Gastroesophageal sphincter (tissue), 4 donors: ENCODE measurements around the gene DMAP1. TPM values are rescaled to one million over a fixed set of nuclear protein-coding genes. Genes with fewer than 3 reads are reported as not detected.

Experiments used
- ATAC-seq: fragments of 150-250 bp; one replicate; pipeline ENCODE4 v1.9.1; 2016; ENCODE audit warnings: mild to moderate bottlenecking, moderate library complexity
- H3K27ac ChIP-seq, 4 donors: fragments of 200-600 bp; sonication (generic) in 3 of 4; 1 replicate in 3 of 4; 2 replicates in 1 of 4; pipeline ENCODE4 v1.5.1; 2016 to 2019
- H3K27me3 ChIP-seq: fragments of 200-600 bp; sonication (generic); one replicate; pipeline ENCODE4 v1.5.1; 2019
- H3K36me3 ChIP-seq, 2 donors: fragments of 200-600 bp; sonication (generic); one replicate each; pipeline ENCODE4 v1.5.1; 2019; ENCODE audit warnings: control low read depth in 1 of 2
- H3K4me1 ChIP-seq, 3 donors: fragments of 200-600 bp; sonication (generic); 1 replicate in 2 of 3; 2 replicates in 1 of 3; pipeline ENCODE4 v1.5.1; 2016 to 2019; ENCODE audit warnings: control low read depth in 2 of 3
- H3K4me3 ChIP-seq, 2 donors: fragments of 200-600 bp; sonication (generic); one replicate each; pipeline ENCODE4 v1.5.1; 2019; ENCODE audit warnings: mild to moderate bottlenecking in 1 of 2, moderate library complexity in 1 of 2
- H3K9me3 ChIP-seq, 3 donors: fragments of 200-600 bp; sonication (generic); one replicate each; pipeline ENCODE4 v1.5.1; 2017 to 2019; ENCODE audit warnings: control low read depth in 2 of 3
- CTCF ChIP-seq, 4 experiments: fragments of 200-600 bp in 2 of 4; fragments of 450-650 bp in 2 of 4; sonication (generic) in 1 of 4; IDR thresholded peaks; one replicate each; pipeline ENCODE4 v1.5.1; 2017 to 2019; ENCODE audit warnings: antibody characterized with exemption in 4 of 4, mild to moderate bottlenecking in 2 of 4, moderate library complexity in 2 of 4
- EP300 ChIP-seq: sonication (generic); formaldehyde crosslinking; IDR thresholded peaks from one replicate; pipeline ENCODE4 v1.6.1; 2017; ENCODE audit warnings: antibody characterized with exemption, mild to moderate bottlenecking
- POLR2A ChIP-seq, 2 donors: fragments of 450-650 bp; IDR thresholded peaks; one replicate each; pipeline ENCODE4 v1.6.1; 2017; ENCODE audit warnings: antibody characterized with exemption in 2 of 2, mild to moderate bottlenecking in 2 of 2, moderate library complexity in 1 of 2
- POLR2AphosphoS5 ChIP-seq: sonication (generic); formaldehyde crosslinking; IDR thresholded peaks from one replicate; pipeline ENCODE4 v1.6.1; 2017; ENCODE audit warnings: antibody characterized with exemption
- WGBS, 2 donors: methylation state at CpG; one replicate each; pipeline ENCODE4 v1.1.5; 2018; ENCODE audit warnings: low coverage in 1 of 2; 5-methylcytosine and 5-hydroxymethylcytosine counted together
- total RNA-seq, 4 donors: library from RNA; depleted of rRNA; stranded (reverse); fragments of >200 nt; gene quantifications; one replicate each; pipeline ENCODE4 v1.1.0, GENCODE V29; 2016

Gene DMAP1
- total RNA-seq, 4 donors from 2014 or later = 28.0 to 37.1 (median 33.7) TPM

GRCh38 chr1:44263568-44264450 lies 50.5 kb downstream of the DMAP1 start:
- ATAC-seq = no peak
- no peaks in the 10 kb centered on the region for H3K36me3 ChIP-seq
- no peaks in the 10 kb centered on the region for H3K9me3 ChIP-seq
- H3K4me1 ChIP-seq = no peaks in the 10 kb centered on the region
- no peak overlapping the region for H3K4me3 ChIP-seq
- no peaks in the 10 kb centered on the region for H3K27me3 ChIP-seq
- 98% methylated on average over 5 to 7 of the region's 9 CpGs for WGBS, 2 donors
- H3K27ac ChIP-seq = no peak overlapping the region
- TF ChIP-seq CTCF (IDR thresholded peaks at IDR 0.05) (no peak), POLR2AphosphoS5 (no peak), POLR2A (IDR thresholded peaks at IDR 0.05) (no peak), EP300 (no peak)

- ATAC-seq = no peak
- Histone ChIP-seq H3K27me3 (no peaks in the 10 kb centered on the region), H3K27ac (no peak overlapping the region), H3K36me3 (no peaks in the 10 kb centered on the region), H3K4me1 (no peaks in the 10 kb centered on the region), H3K4me3 (no peak overlapping the region), H3K9me3 (no peaks in the 10 kb centered on the region)
- WGBS, 2 donors = 89% methylated on average over 7 of the region's 11 CpGs; no CpG with 5 or more reads in 1 of the 2 donors
- TF ChIP-seq POLR2A (IDR thresholded peaks at IDR 0.05) (no peak), POLR2AphosphoS5 (no peak), EP300 (no peak), CTCF (IDR thresholded peaks at IDR 0.05) (no peak)
Observed at GRCh38 chr1:44264451-44264771, 51.1 kb downstream of the DMAP1 start.

GRCh38 chr1:44265656-44266358 lies 52.5 kb downstream of the DMAP1 start:
- H3K27ac ChIP-seq = no peak overlapping the region
- H3K4me1 ChIP-seq = no peaks in the 10 kb centered on the region
- no peak for ATAC-seq
- no peaks in the 10 kb centered on the region for H3K36me3 ChIP-seq
- no peaks in the 10 kb centered on the region for H3K27me3 ChIP-seq
- 89 to 100% methylated on average over 1 of the region's 1 CpG for WGBS, 2 donors
- no peaks in the 10 kb centered on the region for H3K9me3 ChIP-seq
- TF ChIP-seq POLR2A (IDR thresholded peaks at IDR 0.05) (no peak), POLR2AphosphoS5 (no peak)
- no peak overlapping the region for H3K4me3 ChIP-seq

- Histone ChIP-seq H3K36me3 (no peaks in the 10 kb centered on the region), H3K27ac (no peak overlapping the region), H3K4me1 (no peaks in the 10 kb centered on the region), H3K27me3 (no peaks in the 10 kb centered on the region), H3K4me3 (no peak overlapping the region), H3K9me3 (no peaks in the 10 kb centered on the region)
- TF ChIP-seq CTCF (IDR thresholded peaks at IDR 0.05) = no peak
- TF ChIP-seq EP300 = no peak
- no peak for TF ChIP-seq POLR2AphosphoS5
- TF ChIP-seq POLR2A (IDR thresholded peaks at IDR 0.05) = no peak
- 92 to 100% methylated on average over 4 to 5 of the region's 6 CpGs for WGBS, 2 donors
- no peak for ATAC-seq
Observed at GRCh38 chr1:44266400-44267344, 53.4 kb downstream of the DMAP1 start.

- 83 to 90% methylated on average over 2 of the region's 5 CpGs for WGBS, 2 donors
- Histone ChIP-seq H3K9me3 (no peaks in the 10 kb centered on the region), H3K27me3 (no peaks in the 10 kb centered on the region), H3K27ac (no peak overlapping the region), H3K36me3 (no peaks in the 10 kb centered on the region), H3K4me1 (no peaks in the 10 kb centered on the region), H3K4me3 (no peak overlapping the region)
- ATAC-seq = no peak
- TF ChIP-seq POLR2A (IDR thresholded peaks at IDR 0.05) = no peak
- TF ChIP-seq CTCF (IDR thresholded peaks at IDR 0.05) = no peak
- TF ChIP-seq POLR2AphosphoS5 = no peak
- TF ChIP-seq EP300 = no peak
Observed at GRCh38 chr1:44267438-44267837, 54.2 kb downstream of the DMAP1 start.
